ENCODE data around the gene LAD1.

The LAD1 gene

GRCh38 chr1:201385299-201385891 lies 13.7 kb downstream of the LAD1 start:
- no peaks in the 10 kb centered on the region for H3K9me3 ChIP-seq (ENCODE audit: control insufficient read depth, low read length)
- H3K4me3 ChIP-seq (ENCODE audit: low read length) = no peak overlapping the region
- H3K27me3 ChIP-seq (ENCODE audit: control insufficient read depth, insufficient read depth, low read length) = no peaks in the 10 kb centered on the region
- peaks cover 10% of the 10 kb centered on the region for H3K36me3 ChIP-seq (ENCODE audit: control insufficient read depth, insufficient read depth, low read length)
- H3K9ac ChIP-seq (ENCODE audit: low read length) = no peak overlapping the region
- H3K4me1 ChIP-seq (ENCODE audit: control insufficient read depth, insufficient read depth, low read length) = peaks cover 7% of the 10 kb centered on the region

DNA sequence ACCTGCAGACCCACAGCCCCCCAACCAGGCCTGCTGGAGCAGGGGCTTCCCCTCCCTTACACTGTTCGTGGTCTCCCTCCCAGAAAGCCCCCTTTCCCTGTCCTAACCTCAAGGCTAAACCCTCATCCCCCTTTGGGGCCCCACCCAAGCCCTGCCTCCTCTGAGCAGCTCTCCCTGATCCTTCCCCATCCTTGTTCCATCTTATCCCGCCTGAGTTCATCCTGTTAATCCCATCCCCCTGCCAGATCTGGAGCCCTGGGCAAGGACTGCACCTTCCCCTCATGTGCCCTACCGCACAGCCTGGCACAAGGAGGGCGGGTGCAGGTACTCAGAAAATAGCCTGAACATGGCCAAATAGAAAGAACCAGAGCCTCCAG lies 14.7 kb downstream of the LAD1 start:
- H3K27me3 ChIP-seq (ENCODE audit: control insufficient read depth, insufficient read depth, low read length) = no peaks in the 10 kb centered on the region
- no peaks in the 10 kb centered on the region for H3K9me3 ChIP-seq (ENCODE audit: control insufficient read depth, low read length)
- H3K9ac ChIP-seq (ENCODE audit: low read length) = no peak overlapping the region
- no peak overlapping the region for H3K4me3 ChIP-seq (ENCODE audit: low read length)
- H3K4me1 ChIP-seq (ENCODE audit: control insufficient read depth, insufficient read depth, low read length) = peaks cover 14% of the 10 kb centered on the region
- peaks cover 10% of the 10 kb centered on the region for H3K36me3 ChIP-seq (ENCODE audit: control insufficient read depth, insufficient read depth, low read length)

GRCh38 chr1:201383647-201384405 lies 15.3 kb downstream of the LAD1 start:
- no peak overlapping the region for H3K4me3 ChIP-seq (ENCODE audit: low read length)
- H3K36me3 ChIP-seq (ENCODE audit: control insufficient read depth, insufficient read depth, low read length) = peaks cover 5% of the 10 kb centered on the region
- no peaks in the 10 kb centered on the region for H3K27me3 ChIP-seq (ENCODE audit: control insufficient read depth, insufficient read depth, low read length)
- H3K9me3 ChIP-seq (ENCODE audit: control insufficient read depth, low read length) = no peaks in the 10 kb centered on the region
- H3K9ac ChIP-seq (ENCODE audit: low read length) = peak overlapping the region; percentile 15
- H3K4me1 ChIP-seq (ENCODE audit: control insufficient read depth, insufficient read depth, low read length) = peaks cover 18% of the 10 kb centered on the region

DNA sequence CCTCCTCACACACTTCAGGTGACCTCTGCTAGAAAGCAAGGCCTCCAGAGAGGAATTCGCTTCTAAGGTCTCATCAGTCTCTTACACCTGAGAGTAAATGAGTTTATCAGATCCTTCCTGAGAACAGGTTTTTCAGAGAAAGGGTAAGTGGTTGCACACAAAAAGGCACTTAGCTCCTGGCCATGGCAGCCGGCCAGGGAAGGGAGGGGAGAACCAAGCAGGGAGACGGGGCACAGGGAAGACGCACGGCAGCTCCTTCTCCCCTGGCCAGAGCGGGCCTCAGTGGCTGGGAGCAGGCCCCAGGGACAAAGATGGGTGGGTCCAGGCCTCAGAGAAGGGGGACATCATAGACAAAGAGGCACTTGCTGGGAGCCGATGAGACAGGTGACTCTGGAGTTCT lies 18.0 kb downstream of the LAD1 start:
- Histone ChIP-seq H3K4me3 (ENCODE audit: low read length) (no peak overlapping the region), H3K9ac (ENCODE audit: low read length) (no peak overlapping the region), H3K27me3 (ENCODE audit: control insufficient read depth, insufficient read depth, low read length) (peaks cover 20% of the 10 kb centered on the region), H3K36me3 (ENCODE audit: control insufficient read depth, insufficient read depth, low read length) (peaks cover 4% of the 10 kb centered on the region), H3K9me3 (ENCODE audit: control insufficient read depth, low read length) (no peaks in the 10 kb centered on the region), H3K4me1 (ENCODE audit: control insufficient read depth, insufficient read depth, low read length) (peaks cover 21% of the 10 kb centered on the region)

DNA sequence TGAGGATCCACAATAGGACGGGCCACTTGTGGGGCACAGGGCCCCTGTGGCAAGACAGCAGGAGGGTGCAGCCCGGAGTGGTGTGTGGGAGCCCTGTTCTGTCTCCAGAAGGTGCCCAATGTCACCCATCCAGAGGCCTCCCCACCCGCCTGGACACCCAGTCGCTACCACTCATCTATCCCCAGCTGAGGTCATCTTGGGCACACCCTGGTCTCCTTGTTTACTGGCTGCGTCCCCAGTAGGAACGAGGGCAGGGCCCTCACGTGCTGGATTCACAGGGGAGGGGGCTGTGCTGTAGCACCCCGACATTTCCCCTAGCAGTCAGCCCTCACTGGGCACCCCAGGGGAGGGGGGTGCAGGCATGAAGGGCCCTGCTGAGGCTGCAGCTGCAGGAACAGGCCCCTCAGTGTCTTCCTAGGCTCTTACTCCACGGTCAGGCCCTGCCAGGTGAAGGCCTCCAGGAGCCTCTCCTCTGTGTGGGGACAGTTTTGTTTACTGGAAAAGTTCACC lies 19.3 kb downstream of the LAD1 start:
- H3K27me3 ChIP-seq (ENCODE audit: control insufficient read depth, insufficient read depth, low read length) = peaks cover 33% of the 10 kb centered on the region
- peaks cover 14% of the 10 kb centered on the region for H3K4me1 ChIP-seq (ENCODE audit: control insufficient read depth, insufficient read depth, low read length)
- H3K9ac ChIP-seq (ENCODE audit: low read length) = no peak overlapping the region
- H3K9me3 ChIP-seq (ENCODE audit: control insufficient read depth, low read length) = no peaks in the 10 kb centered on the region
- no peak overlapping the region for H3K4me3 ChIP-seq (ENCODE audit: low read length)
- peaks cover under 1% of the 10 kb centered on the region for H3K36me3 ChIP-seq (ENCODE audit: control insufficient read depth, insufficient read depth, low read length)

DNA sequence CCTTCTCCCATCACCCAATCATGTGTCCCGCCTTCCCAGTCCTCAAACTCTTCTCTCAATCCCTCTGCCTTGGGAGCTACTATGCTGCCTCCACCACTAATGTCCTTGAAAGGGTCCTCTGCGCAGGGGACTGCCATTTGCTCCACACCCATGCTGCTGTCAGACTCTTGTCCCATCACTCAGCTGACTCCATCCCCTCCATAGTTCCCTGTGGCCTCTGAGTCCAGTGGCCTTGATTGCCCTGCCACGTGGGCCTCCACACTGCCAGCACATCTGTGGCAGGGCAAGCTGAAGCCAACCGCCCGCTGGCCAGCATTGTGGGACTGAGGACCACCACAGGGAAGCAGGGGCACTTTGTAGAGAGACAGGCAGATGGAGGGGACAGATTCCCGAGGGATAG lies 20.3 kb downstream of the LAD1 start:
- Histone ChIP-seq H3K9ac (ENCODE audit: low read length) (no peak overlapping the region), H3K9me3 (ENCODE audit: control insufficient read depth, low read length) (no peaks in the 10 kb centered on the region), H3K27me3 (ENCODE audit: control insufficient read depth, insufficient read depth, low read length) (peaks cover 41% of the 10 kb centered on the region), H3K36me3 (ENCODE audit: control insufficient read depth, insufficient read depth, low read length) (no peaks in the 10 kb centered on the region), H3K4me3 (ENCODE audit: low read length) (no peak overlapping the region), H3K4me1 (ENCODE audit: control insufficient read depth, insufficient read depth, low read length) (peaks cover 14% of the 10 kb centered on the region)

DNA sequence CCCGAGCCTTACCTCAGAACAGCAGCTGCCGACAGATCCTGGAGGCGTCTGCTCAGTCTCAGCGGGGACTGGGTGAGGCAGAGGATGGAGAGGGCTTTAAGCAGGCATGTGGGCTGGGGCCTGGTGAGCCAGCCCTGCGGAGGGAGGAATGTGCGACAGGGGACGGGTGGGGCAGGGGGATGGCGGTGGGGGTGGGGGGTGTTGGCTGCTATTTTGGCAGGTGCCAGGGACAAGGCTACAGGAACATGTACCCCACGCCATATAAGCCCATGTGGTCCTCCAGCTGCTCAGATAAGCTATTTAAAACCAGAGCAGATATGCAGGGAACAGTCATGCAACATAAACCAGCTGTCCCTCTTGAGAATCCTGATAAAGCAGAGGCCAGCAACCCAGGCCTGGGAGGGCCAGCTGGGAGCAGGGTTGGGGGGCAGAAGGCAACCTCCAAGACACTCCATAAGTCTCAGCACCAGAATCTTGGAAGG lies 21.5 kb downstream of the LAD1 start, which contains the start of gene TNNT2:
TNNT2 (minus strand) TSS at position 70 of the 482 bp plus-strand sequence. CDS start 4,426 bp downstream, outside the sequence.
- Histone ChIP-seq H3K4me3 (ENCODE audit: low read length) (no peak within 1 kb of the TSS), H3K36me3 (ENCODE audit: control insufficient read depth, insufficient read depth, low read length) (no peaks in the 10 kb centered on the region), H3K27me3 (ENCODE audit: control insufficient read depth, insufficient read depth, low read length) (peaks cover 51% of the 10 kb centered on the region), H3K9me3 (ENCODE audit: control insufficient read depth, low read length) (no peaks in the 10 kb centered on the region), H3K4me1 (ENCODE audit: control insufficient read depth, insufficient read depth, low read length) (peaks cover 14% of the 10 kb centered on the region), H3K9ac (ENCODE audit: low read length) (no peak within 1 kb of the TSS)

DNA sequence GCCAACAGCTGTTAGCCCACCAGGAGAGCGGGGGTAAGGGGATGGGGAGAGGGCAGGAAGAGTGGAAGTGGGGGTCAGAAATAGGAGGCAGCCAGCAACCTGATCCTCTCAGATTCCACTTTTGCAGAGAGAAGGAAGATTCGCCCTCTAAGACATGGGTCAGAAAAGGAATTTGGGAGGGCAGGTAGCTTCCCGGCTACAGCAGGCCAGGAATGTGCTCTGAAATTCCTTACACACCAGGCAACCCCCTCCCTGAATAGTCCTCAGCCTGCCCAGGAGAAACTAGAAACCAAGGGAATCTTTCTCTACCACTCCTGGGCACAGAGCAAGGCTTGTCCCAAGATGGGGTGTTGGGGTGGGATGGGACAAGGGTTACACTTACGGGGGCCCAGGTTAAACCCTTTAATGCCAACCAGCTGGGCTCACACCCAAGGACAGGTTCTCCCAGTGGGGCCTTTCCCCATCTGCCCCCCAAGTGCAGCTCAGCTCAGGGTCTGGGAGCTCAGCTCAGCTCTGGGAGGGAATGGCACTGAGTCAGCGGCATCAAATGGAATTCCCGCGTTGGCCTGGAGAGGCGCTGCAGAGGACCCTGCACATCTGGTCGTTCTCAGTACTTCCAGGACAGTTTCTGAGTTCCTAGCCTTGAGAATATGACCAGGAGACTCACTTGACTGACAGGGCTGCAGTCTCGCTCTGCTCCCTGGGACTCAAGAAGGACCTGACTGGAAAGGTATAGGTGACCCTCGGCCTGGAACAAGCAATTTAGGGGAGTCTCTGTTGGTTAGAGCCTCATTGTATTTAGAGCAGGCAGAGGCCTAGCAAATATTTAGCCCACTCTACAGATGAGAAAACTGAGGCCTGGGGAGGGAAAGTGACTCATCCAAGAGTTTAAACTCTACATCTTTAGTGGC lies 22.4 kb downstream of the LAD1 start:
- H3K36me3 ChIP-seq (ENCODE audit: control insufficient read depth, insufficient read depth, low read length) = no peaks in the 10 kb centered on the region
- no peaks in the 10 kb centered on the region for H3K9me3 ChIP-seq (ENCODE audit: control insufficient read depth, low read length)
- no peak overlapping the region for H3K4me3 ChIP-seq (ENCODE audit: low read length)
- peaks cover 60% of the 10 kb centered on the region for H3K27me3 ChIP-seq (ENCODE audit: control insufficient read depth, insufficient read depth, low read length)
- H3K9ac ChIP-seq (ENCODE audit: low read length) = no peak overlapping the region
- H3K4me1 ChIP-seq (ENCODE audit: control insufficient read depth, insufficient read depth, low read length) = peaks cover 14% of the 10 kb centered on the region

DNA sequence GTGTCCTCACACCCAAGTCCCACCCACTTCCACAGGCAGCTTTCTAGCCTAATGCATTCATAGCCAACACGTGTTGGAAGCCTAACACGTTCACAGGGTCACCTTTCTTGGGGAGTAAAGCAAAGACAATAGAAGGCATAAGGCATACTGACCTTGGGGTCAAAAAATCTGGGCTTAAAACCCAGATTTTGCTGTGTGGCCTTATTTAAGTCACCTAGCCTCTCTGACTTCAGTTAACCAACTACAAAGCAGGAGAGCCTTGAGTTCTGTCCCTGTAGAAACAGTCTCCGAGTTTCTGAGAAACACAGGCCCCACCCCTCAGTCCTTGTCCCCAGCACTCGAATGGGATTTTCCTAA lies 23.0 kb downstream of the LAD1 start:
- Histone ChIP-seq H3K9ac (ENCODE audit: low read length) (no peak overlapping the region), H3K36me3 (ENCODE audit: control insufficient read depth, insufficient read depth, low read length) (no peaks in the 10 kb centered on the region), H3K4me3 (ENCODE audit: low read length) (no peak overlapping the region), H3K9me3 (ENCODE audit: control insufficient read depth, low read length) (no peaks in the 10 kb centered on the region), H3K27me3 (ENCODE audit: control insufficient read depth, insufficient read depth, low read length) (peaks cover 65% of the 10 kb centered on the region), H3K4me1 (ENCODE audit: control insufficient read depth, insufficient read depth, low read length) (peaks cover 14% of the 10 kb centered on the region)

GRCh38 chr1:201375169-201375568 lies 24.0 kb downstream of the LAD1 start:
- H3K9me3 ChIP-seq (ENCODE audit: control insufficient read depth, low read length) = no peaks in the 10 kb centered on the region
- no peak overlapping the region for H3K9ac ChIP-seq (ENCODE audit: low read length)
- H3K27me3 ChIP-seq (ENCODE audit: control insufficient read depth, insufficient read depth, low read length) = peaks cover 71% of the 10 kb centered on the region
- no peaks in the 10 kb centered on the region for H3K36me3 ChIP-seq (ENCODE audit: control insufficient read depth, insufficient read depth, low read length)
- peaks cover 14% of the 10 kb centered on the region for H3K4me1 ChIP-seq (ENCODE audit: control insufficient read depth, insufficient read depth, low read length)
- no peak overlapping the region for H3K4me3 ChIP-seq (ENCODE audit: low read length)

- Histone ChIP-seq H3K4me3 (ENCODE audit: low read length) (no peak overlapping the region), H3K9ac (ENCODE audit: low read length) (no peak overlapping the region), H3K36me3 (ENCODE audit: control insufficient read depth, insufficient read depth, low read length) (no peaks in the 10 kb centered on the region), H3K9me3 (ENCODE audit: control insufficient read depth, low read length) (no peaks in the 10 kb centered on the region), H3K27me3 (ENCODE audit: control insufficient read depth, insufficient read depth, low read length) (peaks cover 78% of the 10 kb centered on the region), H3K4me1 (ENCODE audit: control insufficient read depth, insufficient read depth, low read length) (peaks cover 6% of the 10 kb centered on the region)
Observed at GRCh38 chr1:201374364-201374763, 24.8 kb downstream of the LAD1 start.

All from mucosa of stomach (tissue), 1 donor.